Pancreas (tissue), 10 donors: ENCODE data around the gene CFL2. TPM values are rescaled to one million over a fixed set of nuclear protein-coding genes. Genes with fewer than 3 reads are reported as not detected.

ENCODE experiments used
- ATAC-seq, 4 donors: fragments of 200-7000 bp; cut with Tn5 transposase; one replicate each; pipeline versions ENCODE4 v1.8.0 to v1.9.1; 2020; ENCODE audit warnings: mild to moderate bottlenecking in 4 of 4, moderate library complexity in 4 of 4
- DNase-seq, 6 donors: peaks; one replicate each; pipeline ENCODE4 v3.0.0-alpha.2; 2020
- FAIRE-seq: peaks from 2 replicates; lab custom pipeline; 2012; peaks lifted over from hg19 to GRCh38; lab: Jason Lieb, UNC
- H3K27ac ChIP-seq, 4 donors: fragments of 200-600 bp; sonication (generic); 1 replicate in 3 of 4; 2 replicates in 1 of 4; pipeline versions ENCODE4 v1.5.0 to v1.8.0; 2020
- H3K27me3 ChIP-seq, 4 donors: fragments of 200-600 bp; one replicate each; pipeline ENCODE4 v1.8.0; 2021
- H3K36me3 ChIP-seq, 3 donors: fragments of 200-600 bp; sonication (generic) in 1 of 3; one replicate each; pipeline versions ENCODE4 v1.5.0 to v1.8.0; 2020 to 2021
- H3K4me1 ChIP-seq, 3 donors: fragments of 200-600 bp; one replicate each; pipeline ENCODE4 v1.8.0; 2021
- H3K4me3 ChIP-seq, 4 donors: fragments of 200-600 bp; sonication (generic) in 2 of 4; one replicate each; pipeline versions ENCODE4 v1.5.0 to v1.8.0; 2020 to 2021
- H3K9me3 ChIP-seq, 4 donors: fragments of 200-600 bp; one replicate each; pipeline ENCODE4 v1.8.0; 2021
- CTCF ChIP-seq, 4 donors: fragments of 200-600 bp; sonication (generic) in 3 of 4; IDR thresholded peaks; one replicate each; pipeline versions ENCODE4 v1.5.0 to v1.8.0; 2021; ENCODE audit warnings: antibody characterized with exemption in 4 of 4
- WGBS, 2 donors: extraction: QIAGEN DNeasy Blood & Tissue Kit; methylation state at CpG; one replicate each; pipeline ENCODE4 v1.1.7; 2013; 5-methylcytosine and 5-hydroxymethylcytosine counted together
- intact Hi-C, 3 donors: fragments of 100-400 bp; cut with DNase I; formaldehyde crosslinking; loops; one replicate each; pipeline versions ENCODE4 v1.11.1 to v1.14.2; 2022
- polyA plus RNA-seq, 2 donors: library from polyadenylated mRNA; stranded (reverse); fragments of 200-250 nt; gene quantifications; one replicate each; pipeline ENCODE4 v1.2.3, GENCODE V29; 2013
- total RNA-seq, 6 donors: library from RNA; stranded (reverse); fragmentation: NEBNext Ultra II Directional in 4 of 6; extraction: Animal tissue kit (Norgen Biotek cat#: 25700) in 4 of 6; gene quantifications; one replicate each; pipeline versions ENCODE4 v1.2.1 to v1.2.4, GENCODE V29; 2021 to 2023
- donor health status: healthy with polysubstance abuse.
- donor health status: DM: no; HTN: no; CAD: no; lungs with moderate emphysema.
- donor health status: DM: no; HTN: no; CAD: no.
- donor health status: control.
- donor health status: control.
- donor health status: Bipolar disorder and iron deficiency.
- donor health status: DM: yes; HTN: yes; CAD: no.
- donor health status: DM: no; HTN: no; CAD: no.
- donor health status: DM: no; HTN: no; CAD: no.
- donor health status: DM: yes; HTN: yes; CAD: no.

CFL2 gene
- total and polyA plus RNA-seq, 8 donors = 5.1 to 12.7 (median 9.3) TPM

GRCh38 chr14:34718750-34719304, 4.4 kb upstream of the CFL2 start:
- 31 to 44% methylated on average over 4 of the region's 4 CpGs for WGBS, 2 donors
- Histone ChIP-seq H3K27me3 (no peaks in the 10 kb centered on the region), H3K9me3 (no peaks in the 10 kb centered on the region), H3K27ac (no peak overlapping the region), H3K4me3 (no peak overlapping the region), H3K4me1 (no peaks in the 10 kb centered on the region), H3K36me3 (no peaks in the 10 kb centered on the region)
- no peak for ATAC-seq
- no peak for DNase-seq
- no peak for FAIRE-seq
- TF ChIP-seq CTCF (IDR thresholded peaks at IDR 0.05) = no peak
- intact Hi-C loops = no loop called here

GRCh38 chr14:34715127-34715863, 902 bp upstream of the CFL2 start:
- ATAC-seq (peak in 1 of 4 donors; percentile 1), DNase-seq (no peak), FAIRE-seq (no peak)
- intact Hi-C loops = no loop called here
- no peaks in the 10 kb centered on the region for H3K27me3 ChIP-seq
- H3K9me3 ChIP-seq = no peaks in the 10 kb centered on the region
- H3K4me1 ChIP-seq = peaks cover 5 to 18% (median 17%) of the 10 kb centered on the region in 3 donors
- peak overlapping the region; percentile 40 to 93 (median 78) for H3K4me3 ChIP-seq
- peak overlapping the region; percentile 89 to 95 (median 91) for H3K27ac ChIP-seq
- no peak for TF ChIP-seq CTCF (IDR thresholded peaks at IDR 0.05)
- peaks cover 0 to 5% (median 0%) of the 10 kb centered on the region in 3 donors for H3K36me3 ChIP-seq
- 42 to 49% methylated on average over 8 of the region's 8 CpGs for WGBS, 2 donors

- 1% methylated on average over 33 of the region's 33 CpGs for WGBS, 2 donors
- peak in 4 of 6 donors; percentile 7 to 60 (median 20) for DNase-seq
- H3K4me3 ChIP-seq = peak overlapping the region; percentile 40 to 93 (median 78)
- no peak for TF ChIP-seq CTCF (IDR thresholded peaks at IDR 0.05)
- intact Hi-C loops = no loop called here
- no peaks in the 10 kb centered on the region for H3K9me3 ChIP-seq
- peaks cover 0 to 5% (median 0%) of the 10 kb centered on the region in 3 donors for H3K36me3 ChIP-seq
- H3K4me1 ChIP-seq = peaks cover 10 to 23% (median 18%) of the 10 kb centered on the region in 3 donors
- no peaks in the 10 kb centered on the region for H3K27me3 ChIP-seq
- FAIRE-seq = no peak
- H3K27ac ChIP-seq = peak overlapping the region; percentile 89 to 95 (median 91)
- peak; percentile 34 to 67 (median 44) for ATAC-seq
Measured at GRCh38 chr14:34713681-34714319, 593 bp downstream of the CFL2 start.

- Histone ChIP-seq H3K4me3 (peak overlapping the region in 2 of 4 donors; percentile 66 to 91), H3K27me3 (no peaks in the 10 kb centered on the region), H3K36me3 (peaks cover 0 to 5% (median 0%) of the 10 kb centered on the region in 3 donors), H3K9me3 (no peaks in the 10 kb centered on the region), H3K27ac (peak overlapping the region; percentile 89 to 95 (median 91)), H3K4me1 (peaks cover 10 to 23% (median 18%) of the 10 kb centered on the region in 3 donors)
- intact Hi-C loops = no loop called here
- WGBS, 2 donors = 62 to 65% methylated on average over 6 of the region's 6 CpGs
- no peak for TF ChIP-seq CTCF (IDR thresholded peaks at IDR 0.05)
- FAIRE-seq = no peak
- no peak for DNase-seq
- no peak for ATAC-seq
Measured at GRCh38 chr14:34713122-34713680, 1.2 kb downstream of the CFL2 start.
